Uterus (tissue), 2 donors: Measurements from ENCODE around the gene HECW1.

ENCODE experiments used
- CTCF ChIP-seq, 4 experiments: fragments of 200-600 bp in 2 of 4; fragments of 450-650 bp in 2 of 4; sonication (generic) in 2 of 4; IDR thresholded peaks; one replicate each; pipeline ENCODE4 v1.5.1; 2016 to 2019; ENCODE audit warnings: antibody characterized with exemption in 4 of 4, mild to moderate bottlenecking in 2 of 4, moderate library complexity in 1 of 4
- POLR2A ChIP-seq, 2 donors: fragments of 450-650 bp; IDR thresholded peaks; one replicate each; pipeline ENCODE4 v1.6.1; 2016; ENCODE audit warnings: antibody characterized with exemption in 2 of 2, mild to moderate bottlenecking in 1 of 2, moderate library complexity in 1 of 2

DNA sequence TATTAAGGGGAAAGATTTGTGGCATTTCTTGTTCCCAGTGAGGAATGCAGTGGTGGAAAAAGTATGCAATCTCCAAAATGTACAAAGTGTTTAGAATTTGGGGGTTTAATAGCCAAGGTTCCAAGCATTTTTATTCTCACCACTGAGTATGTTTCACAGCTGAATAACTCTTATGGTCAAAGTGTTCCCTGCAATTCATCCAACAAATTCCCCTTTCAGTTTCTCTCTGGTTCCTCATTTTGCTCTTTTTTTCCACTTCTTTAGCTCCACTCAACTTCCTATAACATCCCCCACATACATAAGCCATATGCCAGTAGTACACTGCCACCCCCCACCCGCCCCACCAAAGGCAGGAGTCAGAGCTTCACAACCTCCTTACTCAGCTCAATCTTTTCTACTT is 4.6 kb downstream of the HECW1 start:
- TF ChIP-seq CTCF (IDR thresholded peaks at IDR 0.05) (no peak), POLR2A (IDR thresholded peaks at IDR 0.05) (no peak)
